Suprapubic skin (tissue), 3 donors: ENCODE results near the gene ZC3H4.

Experiments used
- CTCF ChIP-seq, 2 donors: fragments of 200-600 bp in 1 of 2; fragments of 450-650 bp in 1 of 2; sonication (generic) in 1 of 2; IDR thresholded peaks; one replicate each; pipeline ENCODE4 v1.5.1; 2016 to 2019; ENCODE audit warnings: antibody characterized with exemption in 2 of 2, mild to moderate bottlenecking in 1 of 2, moderate library complexity in 1 of 2
- EP300 ChIP-seq: sonication (generic); formaldehyde crosslinking; IDR thresholded peaks from one replicate; pipeline ENCODE4 v1.6.1; 2017; ENCODE audit warnings: antibody characterized with exemption
- POLR2A ChIP-seq, 2 donors: fragments of 450-650 bp; IDR thresholded peaks; one replicate each; pipeline ENCODE4 v1.6.1; 2017; ENCODE audit warnings: antibody characterized with exemption in 2 of 2, mild to moderate bottlenecking in 2 of 2, moderate library complexity in 2 of 2

GRCh38 chr19:47143322-47144073, 29.9 kb upstream of the ZC3H4 start:
- no peak for TF ChIP-seq CTCF (IDR thresholded peaks at IDR 0.05)
- TF ChIP-seq EP300, result no peak
- TF ChIP-seq POLR2A (IDR thresholded peaks at IDR 0.05), result no peak
